CD1c-positive myeloid dendritic cell (primary cell): ENCODE measurements around the gene ASIC4.
A peak's percentile ranks its signal among the peaks of the same experiment; 100 is the strongest.

ENCODE experiments used
- DNase-seq: peaks from one replicate; pipeline ENCODE4 v3.0.0-alpha.2; 2016; ENCODE audit errors: extremely low spot score

ASIC4 gene

DNA sequence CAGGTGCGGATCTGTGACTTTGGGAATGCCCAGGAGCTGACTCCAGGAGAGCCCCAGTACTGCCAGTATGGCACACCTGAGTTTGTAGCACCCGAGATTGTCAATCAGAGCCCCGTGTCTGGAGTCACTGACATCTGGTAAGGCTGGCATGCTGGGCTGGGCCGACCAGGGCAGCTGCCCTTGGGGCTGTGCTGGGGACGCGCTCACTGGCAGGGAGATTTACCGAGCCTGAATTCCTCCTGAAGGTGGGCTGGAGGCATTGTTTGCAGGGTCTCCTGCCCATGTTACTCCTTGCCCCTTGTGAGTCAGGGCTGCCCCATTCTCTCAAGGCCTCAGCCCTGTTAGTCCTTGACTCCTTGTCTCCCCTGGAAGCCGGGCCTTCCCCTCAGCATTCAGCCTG is 34.3 kb upstream of the ASIC4 start:
- DNase-seq, result no peak

DNA sequence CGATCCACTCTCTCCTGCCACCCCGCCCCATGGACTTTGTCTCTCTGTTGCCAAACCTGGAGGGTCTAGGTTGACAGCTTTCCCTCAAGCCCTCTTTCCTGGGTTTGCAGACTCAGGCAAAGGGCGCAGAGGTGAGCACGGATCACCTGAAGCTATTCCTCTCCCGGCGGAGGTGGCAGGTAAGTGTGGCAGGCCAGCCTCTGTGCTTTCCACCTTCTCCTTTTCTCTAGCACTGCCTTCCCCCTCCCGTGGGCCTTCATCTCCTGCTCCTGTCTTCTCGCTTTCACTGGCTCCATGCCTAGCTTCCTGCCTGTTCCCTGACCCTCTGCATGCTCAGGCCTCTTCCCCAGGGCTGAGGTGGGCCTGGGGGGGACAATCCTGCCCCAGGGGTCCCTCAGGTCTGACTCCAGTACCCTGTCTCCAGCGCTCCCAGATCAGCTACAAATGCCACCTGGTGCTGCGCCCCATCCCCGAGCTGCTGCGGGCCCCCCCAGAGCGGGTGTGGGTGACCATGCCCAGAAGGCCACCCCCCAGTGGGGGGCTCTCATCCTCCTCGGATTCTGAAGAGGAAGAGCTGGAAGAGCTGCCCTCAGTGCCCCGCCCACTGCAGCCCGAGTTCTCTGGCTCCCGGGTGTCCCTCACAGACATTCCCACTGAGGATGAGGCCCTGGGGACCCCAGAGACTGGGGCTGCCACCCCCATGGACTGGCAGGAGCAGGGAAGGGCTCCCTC is 31.4 kb upstream of the ASIC4 start:
- no peak for DNase-seq

DNA sequence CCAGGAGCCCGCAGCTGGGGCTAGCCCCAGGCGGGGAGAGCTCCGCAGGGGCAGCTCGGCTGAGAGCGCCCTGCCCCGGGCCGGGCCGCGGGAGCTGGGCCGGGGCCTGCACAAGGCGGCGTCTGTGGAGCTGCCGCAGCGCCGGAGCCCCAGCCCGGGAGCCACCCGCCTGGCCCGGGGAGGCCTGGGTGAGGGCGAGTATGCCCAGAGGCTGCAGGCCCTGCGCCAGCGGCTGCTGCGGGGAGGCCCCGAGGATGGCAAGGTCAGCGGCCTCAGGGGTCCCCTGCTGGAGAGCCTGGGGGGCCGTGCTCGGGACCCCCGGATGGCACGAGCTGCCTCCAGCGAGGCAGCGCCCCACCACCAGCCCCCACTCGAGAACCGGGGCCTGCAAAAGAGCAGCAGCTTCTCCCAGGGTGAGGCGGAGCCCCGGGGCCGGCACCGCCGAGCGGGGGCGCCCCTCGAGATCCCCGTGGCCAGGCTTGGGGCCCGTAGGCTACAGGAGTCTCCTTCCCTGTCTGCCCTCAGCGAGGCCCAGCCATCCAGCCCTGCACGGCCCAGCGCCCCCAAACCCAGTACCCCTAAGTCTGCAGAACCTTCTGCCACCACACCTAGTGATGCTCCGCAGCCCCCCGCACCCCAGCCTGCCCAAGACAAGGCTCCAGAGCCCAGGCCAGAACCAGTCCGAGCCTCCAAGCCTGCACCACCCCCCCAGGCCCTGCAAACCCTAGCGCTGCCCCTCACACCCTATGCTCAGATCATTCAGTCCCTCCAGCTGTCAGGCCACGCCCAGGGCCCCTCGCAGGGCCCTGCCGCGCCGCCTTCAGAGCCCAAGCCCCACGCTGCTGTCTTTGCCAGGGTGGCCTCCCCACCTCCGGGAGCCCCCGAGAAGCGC is 30.6 kb upstream of the ASIC4 start:
- DNase-seq, result no peak

DNA sequence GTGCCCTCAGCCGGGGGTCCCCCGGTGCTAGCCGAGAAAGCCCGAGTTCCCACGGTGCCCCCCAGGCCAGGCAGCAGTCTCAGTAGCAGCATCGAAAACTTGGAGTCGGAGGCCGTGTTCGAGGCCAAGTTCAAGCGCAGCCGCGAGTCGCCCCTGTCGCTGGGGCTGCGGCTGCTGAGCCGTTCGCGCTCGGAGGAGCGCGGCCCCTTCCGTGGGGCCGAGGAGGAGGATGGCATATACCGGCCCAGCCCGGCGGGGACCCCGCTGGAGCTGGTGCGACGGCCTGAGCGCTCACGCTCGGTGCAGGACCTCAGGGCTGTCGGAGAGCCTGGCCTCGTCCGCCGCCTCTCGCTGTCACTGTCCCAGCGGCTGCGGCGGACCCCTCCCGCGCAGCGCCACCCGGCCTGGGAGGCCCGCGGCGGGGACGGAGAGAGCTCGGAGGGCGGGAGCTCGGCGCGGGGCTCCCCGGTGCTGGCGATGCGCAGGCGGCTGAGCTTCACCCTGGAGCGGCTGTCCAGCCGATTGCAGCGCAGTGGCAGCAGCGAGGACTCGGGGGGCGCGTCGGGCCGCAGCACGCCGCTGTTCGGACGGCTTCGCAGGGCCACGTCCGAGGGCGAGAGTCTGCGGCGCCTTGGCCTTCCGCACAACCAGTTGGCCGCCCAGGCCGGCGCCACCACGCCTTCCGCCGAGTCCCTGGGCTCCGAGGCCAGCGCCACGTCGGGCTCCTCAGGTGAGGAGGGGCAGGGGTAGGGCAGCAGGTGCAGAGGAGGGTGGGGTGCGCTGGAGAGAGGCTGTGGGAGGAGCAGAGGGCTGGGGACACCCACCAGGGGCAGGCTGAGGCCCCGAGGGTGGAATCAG is 29.7 kb upstream of the ASIC4 start:
- DNase-seq, result no peak

DNA sequence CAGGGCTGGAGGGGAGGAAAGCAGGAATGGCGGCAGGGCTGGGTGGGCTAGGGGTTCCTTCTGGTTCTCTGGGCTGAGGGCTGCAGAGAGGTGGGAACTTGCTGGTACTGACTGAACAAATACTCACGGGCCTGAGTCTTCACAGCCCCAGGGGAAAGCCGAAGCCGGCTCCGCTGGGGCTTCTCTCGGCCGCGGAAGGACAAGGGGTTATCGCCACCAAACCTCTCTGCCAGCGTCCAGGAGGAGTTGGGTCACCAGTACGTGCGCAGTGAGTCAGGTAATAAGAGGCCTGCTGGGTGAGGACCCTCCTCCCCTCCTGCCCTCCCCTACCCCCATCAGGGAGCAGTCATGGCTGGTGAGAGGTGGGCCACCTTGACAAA is 29.1 kb upstream of the ASIC4 start:
- DNase-seq, result no peak

DNA sequence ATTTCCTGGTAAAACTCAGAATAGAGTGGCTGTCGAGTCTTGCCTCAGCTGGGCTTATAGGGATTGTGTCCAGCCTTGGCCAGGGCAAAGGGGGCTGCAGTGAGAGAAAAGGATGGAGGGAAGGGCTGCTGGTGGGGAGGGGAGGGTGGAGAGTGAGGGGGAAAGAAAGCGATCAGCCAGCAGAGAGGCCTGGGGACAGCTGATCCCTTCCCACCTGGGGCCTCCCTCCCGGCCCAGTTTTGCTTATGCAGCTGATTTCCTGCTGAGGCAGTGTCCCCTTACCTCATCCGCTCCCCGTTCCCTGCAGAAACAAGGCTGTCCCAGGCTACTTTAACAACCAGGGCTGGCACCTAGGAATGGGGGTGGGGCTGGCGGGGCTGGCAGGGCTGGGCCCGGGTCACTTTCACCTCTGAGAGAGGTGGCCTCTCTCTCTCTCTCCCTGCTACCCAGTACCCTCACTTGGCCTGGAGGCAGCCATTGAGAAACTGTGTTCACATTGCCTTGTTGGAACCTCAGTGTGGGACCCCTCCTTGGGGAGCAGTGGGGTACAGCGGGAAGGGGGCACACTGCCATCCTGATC is 27.8 kb upstream of the ASIC4 start:
- DNase-seq, result no peak

DNA sequence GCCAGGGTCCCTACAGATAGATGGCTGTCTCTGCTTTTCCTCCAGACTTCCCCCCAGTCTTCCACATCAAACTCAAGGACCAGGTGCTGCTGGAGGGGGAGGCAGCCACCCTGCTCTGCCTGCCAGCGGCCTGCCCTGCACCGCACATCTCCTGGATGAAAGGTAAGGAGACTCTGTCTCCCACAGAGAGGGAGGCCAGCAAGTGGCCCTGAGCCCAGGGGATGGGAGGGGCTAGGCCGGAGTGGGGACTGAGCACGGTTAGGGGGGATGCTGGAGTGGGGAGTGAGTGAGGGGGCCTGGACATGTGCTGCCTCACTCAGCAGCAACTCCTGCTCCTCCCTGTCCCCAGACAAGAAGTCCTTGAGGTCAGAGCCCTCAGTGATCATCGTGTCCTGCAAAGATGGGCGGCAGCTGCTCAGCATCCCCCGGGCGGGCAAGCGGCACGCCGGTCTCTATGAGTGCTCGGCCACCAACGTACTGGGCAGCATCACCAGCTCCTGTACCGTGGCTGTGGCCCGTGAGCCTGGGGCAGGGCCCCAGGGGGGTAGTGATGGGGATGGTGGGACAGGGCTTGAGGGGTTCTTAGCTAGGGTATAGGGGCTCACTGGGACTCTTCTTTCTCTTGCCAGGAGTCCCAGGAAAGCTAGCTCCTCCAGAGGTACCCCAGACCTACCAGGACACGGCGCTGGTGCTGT is 26.0 kb upstream of the ASIC4 start:
- no peak for DNase-seq

DNA sequence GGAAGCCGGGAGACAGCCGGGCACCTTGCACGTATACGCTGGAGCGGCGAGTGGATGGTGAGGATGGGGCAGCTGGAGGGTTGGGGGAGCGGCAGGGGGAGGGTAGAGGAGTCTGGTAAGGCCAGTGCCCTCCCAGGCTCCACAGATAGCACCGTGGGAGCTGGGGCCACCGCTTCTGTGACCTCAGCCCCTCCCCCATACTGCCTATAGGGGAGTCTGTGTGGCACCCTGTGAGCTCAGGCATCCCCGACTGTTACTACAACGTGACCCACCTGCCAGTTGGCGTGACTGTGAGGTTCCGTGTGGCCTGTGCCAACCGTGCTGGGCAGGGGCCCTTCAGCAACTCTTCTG is 25.5 kb upstream of the ASIC4 start:
- no peak for DNase-seq

DNA sequence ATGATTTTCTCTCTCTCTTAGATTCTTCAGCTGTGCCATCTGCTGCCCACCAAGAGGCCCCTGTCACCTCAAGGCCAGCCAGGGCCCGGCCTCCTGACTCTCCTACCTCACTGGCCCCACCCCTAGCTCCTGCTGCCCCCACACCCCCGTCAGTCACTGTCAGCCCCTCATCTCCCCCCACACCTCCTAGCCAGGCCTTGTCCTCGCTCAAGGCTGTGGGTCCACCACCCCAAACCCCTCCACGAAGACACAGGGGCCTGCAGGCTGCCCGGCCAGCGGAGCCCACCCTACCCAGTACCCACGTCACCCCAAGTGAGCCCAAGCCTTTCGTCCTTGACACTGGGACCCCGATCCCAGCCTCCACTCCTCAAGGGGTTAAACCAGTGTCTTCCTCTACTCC is 25.0 kb upstream of the ASIC4 start:
- DNase-seq, result no peak

DNA sequence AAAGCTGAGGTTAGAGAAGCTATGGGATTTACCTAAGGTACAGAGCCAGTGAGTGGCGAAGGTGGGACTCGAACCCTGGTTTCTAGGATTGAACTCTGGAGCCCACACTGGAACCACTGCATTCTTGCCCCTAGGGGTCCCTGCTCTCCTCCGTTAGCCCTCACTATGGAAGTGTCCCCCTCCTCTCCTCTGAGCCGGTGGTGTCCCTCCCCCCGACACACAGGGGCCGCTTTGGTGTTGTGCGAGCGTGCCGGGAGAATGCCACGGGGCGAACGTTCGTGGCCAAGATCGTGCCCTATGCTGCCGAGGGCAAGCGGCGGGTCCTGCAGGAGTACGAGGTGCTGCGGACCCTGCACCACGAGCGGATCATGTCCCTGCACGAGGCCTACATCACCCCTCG is 24.1 kb upstream of the ASIC4 start:
- no peak for DNase-seq

DNA sequence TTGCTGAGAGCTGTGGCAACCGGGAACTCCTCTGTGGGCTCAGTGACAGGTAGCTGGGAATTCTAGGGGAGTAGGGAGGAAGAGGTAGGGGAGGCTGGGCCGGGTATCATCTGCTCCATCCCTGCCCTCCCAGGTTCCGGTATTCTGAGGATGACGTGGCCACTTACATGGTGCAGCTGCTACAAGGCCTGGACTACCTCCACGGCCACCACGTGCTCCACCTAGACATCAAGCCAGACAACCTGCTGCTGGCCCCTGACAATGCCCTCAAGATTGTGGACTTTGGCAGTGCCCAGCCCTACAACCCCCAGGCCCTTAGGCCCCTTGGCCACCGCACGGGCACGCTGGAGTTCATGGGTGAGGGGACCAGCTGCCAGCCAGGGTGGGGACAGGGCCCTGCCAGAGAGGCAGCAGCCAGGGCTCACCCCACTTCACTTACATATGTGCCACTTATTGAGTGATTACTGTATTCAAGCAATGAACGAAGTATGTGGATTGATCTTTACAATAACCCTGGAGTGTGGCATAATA is 23.6 kb upstream of the ASIC4 start:
- DNase-seq, result no peak

DNA sequence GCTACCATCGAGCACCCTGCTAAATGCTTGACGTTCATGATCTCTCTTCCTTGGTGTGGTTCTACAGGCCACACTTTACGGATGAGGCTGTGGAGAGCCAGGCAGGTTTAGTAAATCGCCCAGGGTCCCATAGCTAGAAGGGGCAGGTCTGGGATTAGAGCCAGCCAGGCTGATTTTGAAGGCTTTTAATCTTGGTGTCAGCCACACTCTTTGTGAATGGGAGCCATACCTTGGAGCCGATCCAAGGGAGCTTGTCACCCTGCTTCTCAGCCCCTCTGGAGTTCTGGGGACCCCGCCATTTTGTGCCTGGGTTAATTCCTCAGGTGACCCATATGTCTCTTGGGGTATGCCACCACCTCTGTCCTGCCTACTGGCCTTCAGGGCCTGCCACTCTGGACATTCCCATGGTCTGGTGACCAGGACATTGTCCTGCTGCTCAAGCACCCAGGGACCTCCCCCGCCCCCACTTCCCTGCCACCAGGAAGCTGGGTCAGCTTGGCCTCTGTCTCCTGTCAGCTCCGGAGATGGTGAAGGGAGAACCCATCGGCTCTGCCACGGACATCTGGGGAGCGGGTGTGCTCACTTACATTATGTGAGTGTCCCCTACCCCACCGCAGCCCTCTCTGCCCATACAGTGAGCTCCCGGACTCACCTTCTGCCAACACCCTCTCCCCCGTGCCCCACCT is 22.9 kb upstream of the ASIC4 start:
- DNase-seq, result no peak

DNA sequence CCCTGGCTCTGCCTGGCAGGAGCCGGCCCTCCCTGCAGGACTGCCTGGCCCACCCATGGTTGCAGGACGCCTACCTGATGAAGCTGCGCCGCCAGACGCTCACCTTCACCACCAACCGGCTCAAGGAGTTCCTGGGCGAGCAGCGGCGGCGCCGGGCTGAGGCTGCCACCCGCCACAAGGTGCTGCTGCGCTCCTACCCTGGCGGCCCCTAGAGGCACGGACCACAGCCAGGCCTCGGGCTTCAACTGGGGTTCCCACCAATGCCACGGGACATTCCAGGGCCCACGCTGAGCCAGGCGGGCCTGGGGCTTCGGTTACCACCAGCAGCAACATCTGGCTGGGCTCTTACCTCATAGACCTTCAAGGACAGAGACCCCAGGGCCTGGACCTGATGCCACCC is 21.7 kb upstream of the ASIC4 start:
- DNase-seq, result no peak

DNA sequence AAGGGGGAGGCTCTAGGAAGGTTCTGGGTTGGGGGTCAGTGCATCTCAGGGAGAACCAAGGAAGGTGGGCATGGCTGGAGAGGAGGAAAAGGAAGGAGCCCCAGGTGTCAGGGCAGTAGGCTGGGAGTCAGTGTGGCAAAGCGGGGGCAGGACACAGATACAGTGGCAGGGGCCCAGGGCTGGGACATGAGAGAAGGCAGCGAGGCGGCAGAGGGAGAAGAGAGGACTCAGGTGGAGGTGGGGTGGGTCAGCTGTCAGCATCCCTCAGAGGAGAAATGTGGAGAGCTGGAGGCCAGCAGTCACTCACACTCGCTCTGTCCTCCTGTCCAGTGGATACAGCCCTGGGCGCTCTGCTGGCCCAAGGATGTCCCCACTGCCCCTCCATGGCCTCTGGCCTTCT is 21.2 kb upstream of the ASIC4 start:
- no peak for DNase-seq

DNA sequence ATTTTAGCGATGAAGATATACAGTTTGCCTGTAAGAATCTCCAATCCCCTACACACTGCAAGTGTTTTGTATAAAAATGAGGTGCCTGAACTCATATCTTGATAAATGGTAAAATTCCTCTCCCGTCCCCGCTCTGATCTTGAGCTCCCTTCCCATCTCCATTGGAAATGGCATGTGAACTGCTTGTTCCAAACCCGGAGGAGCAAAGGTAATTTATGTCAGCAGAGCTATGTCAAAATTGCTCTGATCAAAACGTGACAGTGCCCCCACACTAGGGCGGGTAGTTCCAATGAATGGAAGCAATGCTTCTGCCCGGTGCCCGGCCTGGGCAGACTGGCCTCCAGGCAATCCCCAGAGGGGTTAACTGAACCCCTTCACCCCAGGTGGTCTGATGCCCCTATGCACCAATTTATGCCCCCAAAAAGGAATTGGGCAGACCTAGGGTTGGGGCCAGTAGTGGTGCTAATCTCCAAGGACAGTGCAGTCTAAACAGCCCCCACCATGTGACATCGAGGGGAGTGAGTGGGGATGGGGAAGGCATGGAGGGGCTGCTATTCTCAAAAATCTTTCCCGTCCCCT is 19.2 kb upstream of the ASIC4 start:
- DNase-seq, result no peak

DNA sequence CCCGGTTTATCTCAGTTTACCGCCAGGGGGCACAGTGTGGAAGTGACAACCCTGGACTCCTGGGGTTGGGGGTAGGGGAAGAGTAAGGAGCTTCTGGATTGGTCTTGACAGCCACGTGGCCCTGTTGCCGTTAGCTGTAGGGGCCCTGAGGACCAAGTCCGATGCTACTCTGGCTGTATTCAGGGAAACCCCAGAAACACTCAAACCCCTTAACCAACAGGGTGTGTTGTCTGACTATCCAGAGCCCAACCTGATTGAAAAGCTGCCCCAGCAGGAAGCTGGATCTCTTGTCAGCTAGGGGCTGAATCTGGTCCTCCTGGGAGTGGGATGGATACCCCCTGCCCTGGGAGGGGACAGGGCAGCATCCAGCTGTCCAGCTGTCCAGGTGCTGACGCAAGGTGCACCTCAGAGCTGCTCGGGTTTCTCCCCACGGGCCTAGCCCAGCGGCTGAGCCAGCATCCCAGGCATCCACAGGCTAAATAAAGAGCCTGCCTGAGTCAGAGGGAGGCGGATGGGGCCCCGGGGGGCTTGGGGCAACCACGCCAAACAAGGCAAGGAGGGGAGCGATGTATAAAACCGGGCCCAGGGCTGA is 18.7 kb upstream of the ASIC4 start:
- DNase-seq, result peak; percentile 55

DNA sequence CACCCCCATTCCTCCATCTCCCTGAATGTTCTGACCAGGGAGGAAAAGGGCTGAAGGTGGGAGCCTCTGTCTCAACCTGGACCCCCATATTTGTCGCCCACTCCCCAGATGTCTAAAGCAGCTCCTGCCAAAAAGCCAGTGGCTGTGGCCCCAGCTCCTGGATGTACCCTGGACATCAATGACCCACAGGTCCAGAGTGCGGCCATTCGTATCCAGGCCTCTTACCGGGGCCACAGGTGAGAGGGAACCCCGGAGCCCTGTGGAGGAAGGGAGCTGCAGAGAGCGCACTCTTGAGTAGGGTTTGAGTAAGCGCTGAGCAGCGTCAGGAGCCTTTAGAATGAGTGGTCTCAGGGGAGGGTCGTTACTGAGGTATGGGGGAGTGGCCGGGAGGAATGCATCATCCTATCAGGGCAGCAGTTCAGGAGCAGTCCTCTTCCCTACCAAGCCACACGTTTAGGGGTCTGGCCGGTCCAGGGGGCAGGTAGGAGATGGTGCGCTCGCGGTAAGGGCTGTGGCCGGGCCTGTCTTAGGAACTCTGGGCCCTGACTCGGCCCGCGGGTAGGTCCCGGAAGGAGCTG is 17.9 kb upstream of the ASIC4 start:
- no peak for DNase-seq

DNA sequence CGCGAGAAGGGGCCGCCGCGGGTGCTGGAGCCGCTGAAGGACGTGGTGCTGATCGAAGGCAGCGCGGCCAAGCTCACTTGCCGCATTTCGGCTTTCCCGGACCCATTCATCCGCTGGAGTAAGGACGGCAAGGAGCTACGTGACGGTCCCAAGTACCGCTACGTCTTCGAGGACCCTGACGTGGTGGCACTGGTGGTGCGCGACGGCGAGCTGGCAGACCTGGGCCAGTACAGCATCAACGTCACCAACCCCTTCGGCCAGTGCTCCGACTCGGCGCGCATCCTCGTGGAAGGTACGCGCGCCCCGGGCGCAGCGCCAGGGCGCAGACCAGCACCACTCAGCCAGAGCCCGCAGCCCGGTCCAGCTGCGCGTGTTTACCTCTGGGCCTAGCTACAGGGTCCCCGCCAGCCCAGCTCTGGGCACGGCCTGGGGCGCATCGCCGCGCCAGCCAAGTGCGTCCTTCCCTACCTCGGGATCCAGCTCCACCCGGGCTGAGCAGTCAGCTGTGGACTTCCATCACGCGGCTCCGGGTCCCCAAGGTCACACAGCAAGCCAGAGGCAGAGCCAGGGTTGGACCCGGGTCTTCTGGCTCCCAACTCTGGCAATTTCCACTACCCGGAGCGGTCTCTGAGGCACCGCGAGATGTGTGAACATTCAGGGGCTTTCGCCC is 17.3 kb upstream of the ASIC4 start:
- peak; percentile 8 for DNase-seq
